GM18858 (cell line): ENCODE data around the gene CHMP1B.
"Not testable (repeated sequence)": the region's sequence is repeated elsewhere in the genome, so short reads cannot be mapped to it uniquely, and the experiment has no call there.

ENCODE experiments used
- ATAC-seq: cut with Tn5 transposase; IDR thresholded peaks from one replicate; pipeline ENCODE4 v1.9.1; 2021; ENCODE audit not compliant: unreplicated experiment

The CHMP1B gene

DNA sequence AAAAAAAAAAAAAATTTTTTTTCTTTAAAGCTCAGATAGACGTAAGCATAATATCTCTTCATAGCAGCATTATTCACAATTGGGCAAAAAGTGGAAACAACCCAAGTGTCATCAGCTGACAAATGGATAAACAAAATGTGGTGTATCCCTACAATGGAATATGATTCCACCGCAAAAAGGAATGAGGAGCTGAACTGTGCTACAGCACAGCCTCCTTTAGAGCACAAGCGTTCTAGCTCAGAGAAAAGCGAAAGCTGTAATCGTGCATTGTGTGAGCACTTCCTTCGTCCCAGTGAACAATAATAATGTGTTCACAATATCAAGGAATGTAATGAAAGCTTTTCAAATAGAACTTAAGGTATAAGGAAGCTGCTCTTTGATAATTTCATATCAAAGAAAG is 11.7 kb upstream of the CHMP1B start:
- no peak for ATAC-seq

GRCh38 chr18:11840493-11840892 is 10.7 kb upstream of the CHMP1B start:
- no peak for ATAC-seq

DNA sequence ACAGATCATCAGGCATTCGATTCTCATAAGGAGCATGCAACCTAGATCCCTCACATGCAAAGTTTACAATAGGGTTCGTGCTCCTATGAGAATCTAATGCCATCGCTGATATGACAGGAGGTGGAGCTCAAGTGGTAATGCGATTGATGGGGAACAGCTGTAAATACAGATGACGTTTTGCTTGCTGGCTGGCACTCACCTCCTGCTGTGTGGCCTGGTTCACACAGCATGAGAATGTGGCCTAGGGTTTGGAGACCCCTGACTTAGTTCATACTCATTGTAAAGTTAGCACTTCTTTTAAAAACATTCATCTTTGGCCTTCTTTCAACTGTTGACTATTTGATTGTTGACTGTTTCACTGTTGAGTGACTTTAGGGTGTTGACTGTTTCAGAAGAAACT is 8.7 kb upstream of the CHMP1B start:
- no peak for ATAC-seq

GRCh38 chr18:11844436-11844835 is 6.8 kb upstream of the CHMP1B start:
- ATAC-seq, result no peak

GRCh38 chr18:11845654-11846053 is 5.6 kb upstream of the CHMP1B start:
- no peak for ATAC-seq

- no peak for ATAC-seq
These were observed 3.4 kb upstream of the CHMP1B start for GRCh38 chr18:11847811-11848210.

- ATAC-seq, result no peak
These were observed 1.9 kb upstream of the CHMP1B start for GRCh38 chr18:11849279-11849678.

- no peak for ATAC-seq
These were observed 1.2 kb upstream of the CHMP1B start for GRCh38 chr18:11849841-11850634.

DNA sequence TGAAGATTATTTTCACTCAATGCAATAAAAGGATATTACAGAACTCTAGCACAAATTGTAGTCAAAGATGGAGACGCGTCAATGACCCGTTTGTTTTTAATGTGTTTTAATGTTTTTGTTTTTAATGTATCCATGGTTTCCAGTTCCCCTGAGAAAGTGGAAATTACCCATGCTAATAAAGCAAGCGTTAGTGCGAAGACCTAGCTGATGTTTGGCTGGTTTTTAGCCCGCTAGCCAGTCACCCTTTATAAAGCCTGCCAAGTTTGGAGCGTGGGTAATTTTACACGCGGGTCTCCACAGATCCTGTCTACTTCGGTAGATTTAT is 430 bp upstream of the CHMP1B start:
- ATAC-seq, result peak; percentile 21

DNA sequence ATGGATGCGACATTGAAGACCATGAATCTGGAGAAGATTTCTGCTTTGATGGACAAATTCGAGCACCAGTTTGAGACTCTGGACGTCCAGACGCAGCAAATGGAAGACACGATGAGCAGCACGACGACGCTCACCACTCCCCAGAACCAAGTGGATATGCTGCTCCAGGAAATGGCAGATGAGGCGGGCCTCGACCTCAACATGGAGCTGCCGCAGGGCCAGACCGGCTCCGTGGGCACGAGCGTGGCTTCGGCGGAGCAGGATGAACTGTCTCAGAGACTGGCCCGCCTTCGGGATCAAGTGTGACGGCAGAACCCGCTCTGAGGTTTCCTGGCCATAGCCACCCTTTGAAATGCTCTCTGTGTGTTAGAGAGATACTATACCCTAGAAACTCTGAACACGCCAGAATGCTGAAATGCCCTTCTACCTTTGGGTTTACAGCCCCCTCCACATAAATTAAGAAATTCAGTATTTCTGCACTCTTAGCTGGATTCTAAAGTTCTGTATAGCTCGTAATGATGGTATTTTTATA is 659 bp downstream of the CHMP1B start:
- no peak for ATAC-seq

- not testable (repeated sequence) for ATAC-seq
These were observed 3.3 kb downstream of the CHMP1B start for GRCh38 chr18:11854554-11854953.

DNA sequence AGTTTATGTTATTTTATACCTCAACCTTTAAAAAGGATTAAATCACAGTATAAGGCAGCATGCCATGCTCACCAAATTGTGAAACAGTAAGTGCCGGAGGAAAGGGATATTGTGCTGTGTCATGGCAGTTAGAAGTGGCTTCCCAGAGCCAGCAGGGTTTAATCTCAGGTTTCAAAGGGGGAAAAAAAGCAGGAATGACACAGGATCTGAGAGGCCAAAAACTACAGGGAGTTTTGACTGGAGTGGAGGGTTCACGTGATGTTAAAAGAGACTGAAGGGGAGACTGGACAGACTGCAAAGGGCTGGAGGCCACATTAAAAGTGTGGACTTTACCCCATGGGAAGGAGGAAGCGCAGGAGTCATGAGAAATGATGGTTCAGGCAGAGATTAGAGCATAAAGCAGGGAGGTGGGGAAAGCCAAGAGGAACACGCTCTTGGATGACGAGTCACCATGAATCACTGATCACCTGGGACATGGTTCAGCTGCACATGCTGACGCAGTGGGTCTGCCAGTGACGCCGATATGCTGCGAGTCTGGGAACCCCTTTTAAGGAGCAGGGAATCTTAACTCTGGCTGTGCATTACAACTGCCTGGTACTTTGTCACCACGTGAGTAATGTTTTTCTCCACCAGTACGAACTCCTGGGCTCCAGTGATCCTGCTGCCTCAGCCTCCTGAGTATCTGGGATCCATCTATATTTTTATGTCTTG is 6.1 kb downstream of the CHMP1B start:
- no peak for ATAC-seq

DNA sequence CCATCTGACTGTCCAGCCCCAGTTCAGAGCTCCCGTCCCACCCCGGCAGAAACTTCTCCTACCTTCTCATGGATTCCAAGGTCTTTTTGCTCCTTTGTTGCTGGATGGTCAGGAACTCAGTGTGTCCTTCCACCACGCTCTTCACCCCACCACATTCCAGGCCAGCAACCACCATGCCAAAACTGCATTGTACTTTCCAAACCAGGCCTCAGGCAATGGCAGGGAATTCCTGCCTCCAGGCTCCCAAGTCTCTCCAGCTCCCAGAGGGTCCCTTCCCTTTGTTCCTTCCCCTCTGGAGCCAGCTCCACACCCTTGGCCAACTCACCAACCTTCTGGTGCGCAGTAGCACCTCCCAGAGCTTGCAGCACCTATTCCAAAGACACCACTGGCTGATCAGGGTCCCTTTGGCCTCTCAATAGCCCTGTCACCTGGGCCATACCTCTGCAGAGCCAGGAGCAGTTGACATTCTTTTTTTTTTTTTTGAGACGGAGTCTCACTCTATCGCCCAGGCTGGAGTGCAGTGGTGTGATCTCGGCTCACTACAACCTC is 8.1 kb downstream of the CHMP1B start:
- ATAC-seq, result no peak

GRCh38 chr18:11859903-11860407 is 8.7 kb downstream of the CHMP1B start:
- ATAC-seq, result no peak

GRCh38 chr18:11860594-11861450 is 9.6 kb downstream of the CHMP1B start:
- ATAC-seq, result no peak

- no peak for ATAC-seq
These were observed 10.5 kb downstream of the CHMP1B start for GRCh38 chr18:11861583-11862288.

DNA sequence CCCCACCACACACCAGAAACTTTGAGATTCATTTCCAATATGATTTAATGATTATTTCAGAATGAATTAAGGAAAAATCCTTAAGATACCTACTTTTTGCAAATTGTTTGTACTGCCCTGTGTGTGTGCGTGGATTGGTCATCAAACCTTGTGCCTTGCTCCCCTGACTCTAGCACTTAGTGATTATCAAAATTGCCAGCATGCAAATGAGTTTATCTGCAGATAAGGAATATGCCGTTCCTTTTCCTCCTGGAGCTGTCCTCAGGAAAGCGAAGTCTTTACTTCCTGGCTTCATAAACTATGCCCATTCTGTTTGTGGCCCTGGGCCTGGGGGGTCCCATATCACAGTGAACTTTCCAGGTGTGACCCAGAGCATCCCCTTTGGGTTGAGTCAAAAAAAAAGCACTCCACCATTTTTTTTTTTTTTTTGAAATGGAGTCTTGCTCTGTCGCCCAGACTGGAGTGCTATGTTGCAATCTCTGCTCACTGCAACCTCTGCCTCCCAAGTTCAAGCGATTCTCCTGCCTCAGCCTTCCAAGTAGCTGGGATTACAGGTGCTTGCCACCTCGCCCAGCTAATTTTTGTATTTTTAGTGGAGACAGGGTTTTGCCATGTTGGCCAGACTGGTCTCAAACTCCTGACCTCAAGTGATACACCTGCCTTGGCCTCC is 11.4 kb downstream of the CHMP1B start:
- ATAC-seq, result no peak

DNA sequence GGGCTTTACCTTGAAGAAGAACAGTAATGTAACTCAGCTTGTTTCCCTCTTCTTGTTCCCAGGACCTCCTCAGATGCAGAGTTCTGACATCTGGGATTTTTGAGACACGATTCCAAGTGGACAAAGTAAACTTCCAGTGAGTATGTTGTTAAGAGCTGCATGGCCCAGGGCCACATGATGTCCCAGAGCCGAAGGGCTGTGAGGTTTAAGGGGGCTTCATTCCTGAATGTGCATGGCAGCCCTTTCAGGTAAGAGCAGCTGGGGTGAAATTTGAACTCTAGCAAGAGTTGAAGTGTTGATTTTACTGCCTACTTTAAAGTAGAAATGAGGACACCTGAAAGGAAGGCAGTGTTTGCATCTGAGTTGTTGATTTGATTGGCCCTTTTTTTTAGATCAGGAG is 13.3 kb downstream of the CHMP1B start:
- no peak for ATAC-seq

DNA sequence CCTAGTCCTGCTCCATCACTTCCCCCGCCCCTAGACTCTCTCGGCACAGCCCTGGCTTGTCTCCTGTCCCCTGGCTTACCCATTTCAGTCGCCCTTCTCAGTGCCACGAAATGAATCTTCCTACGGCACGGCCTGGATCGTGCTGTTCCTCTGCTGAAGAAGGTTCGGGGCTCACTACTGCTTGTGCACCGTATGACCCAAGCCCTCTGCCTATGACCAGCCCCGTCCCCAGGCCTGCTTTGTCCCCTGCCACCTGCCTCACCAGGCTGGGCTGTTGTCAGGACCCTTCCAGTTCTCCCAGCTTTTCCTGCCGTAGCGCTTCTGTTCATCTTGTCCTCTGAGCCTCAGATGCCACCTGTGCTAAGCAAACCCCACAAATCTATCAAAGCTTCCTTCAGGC is 13.9 kb downstream of the CHMP1B start:
- ATAC-seq, result no peak

- no peak for ATAC-seq
These were observed 15.1 kb downstream of the CHMP1B start for GRCh38 chr18:11866329-11866728.
